Measurements from ENCODE around the gene PLSCR3.

DNA sequence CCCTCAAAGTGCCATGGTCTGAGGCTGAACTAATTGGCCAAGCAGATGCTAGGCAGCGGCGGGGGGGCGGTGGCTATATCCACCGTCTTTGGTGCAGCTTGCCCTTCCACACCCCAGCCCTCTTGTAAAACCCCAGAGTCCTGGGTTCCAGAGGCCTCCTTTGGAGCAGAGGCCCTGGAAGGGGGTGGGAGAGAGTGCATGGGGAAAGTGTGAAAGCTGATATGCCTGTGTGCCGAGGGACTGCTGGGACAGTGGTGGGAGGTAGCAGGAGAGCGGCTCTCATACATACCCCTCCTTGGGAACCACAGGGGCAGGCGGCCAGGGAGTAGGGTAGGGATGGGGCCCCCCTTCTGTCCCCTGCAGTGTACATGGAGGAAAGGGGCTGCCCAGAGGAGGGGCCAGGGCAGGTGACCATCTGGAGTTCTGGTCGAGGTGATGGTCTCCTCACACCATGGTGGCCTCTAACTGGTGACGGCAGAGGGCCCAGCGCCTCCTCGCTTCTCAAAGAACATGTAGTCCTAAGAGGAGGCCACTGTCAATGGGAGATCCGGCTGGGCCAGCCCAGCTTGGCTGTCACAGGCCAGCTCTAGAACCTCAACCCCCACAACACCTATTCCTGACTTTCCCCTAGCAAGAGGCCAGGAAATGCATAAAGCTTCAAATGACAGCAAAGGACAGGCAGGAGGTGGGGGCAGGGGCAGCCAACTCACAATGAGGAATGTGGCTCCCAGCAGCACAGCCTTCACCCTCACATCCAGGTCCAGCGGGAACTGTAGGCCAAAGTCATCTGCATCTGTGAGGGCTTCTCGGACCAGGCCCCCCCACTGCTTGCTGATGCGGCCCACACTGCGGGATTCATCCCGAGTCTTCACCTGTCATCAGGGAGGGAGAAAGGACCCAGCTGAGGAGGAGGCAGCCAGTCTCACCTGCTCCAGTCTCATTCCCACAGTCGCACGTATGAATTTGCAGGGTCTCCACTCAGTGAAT, 4.1 kb downstream of the PLSCR3 start:
- no peak for TF ChIP-seq EZH2 (IDR thresholded peaks at IDR 0.05; ENCODE audit: borderline replicate concordance, low read length)
- TF ChIP-seq, protein P1, sequence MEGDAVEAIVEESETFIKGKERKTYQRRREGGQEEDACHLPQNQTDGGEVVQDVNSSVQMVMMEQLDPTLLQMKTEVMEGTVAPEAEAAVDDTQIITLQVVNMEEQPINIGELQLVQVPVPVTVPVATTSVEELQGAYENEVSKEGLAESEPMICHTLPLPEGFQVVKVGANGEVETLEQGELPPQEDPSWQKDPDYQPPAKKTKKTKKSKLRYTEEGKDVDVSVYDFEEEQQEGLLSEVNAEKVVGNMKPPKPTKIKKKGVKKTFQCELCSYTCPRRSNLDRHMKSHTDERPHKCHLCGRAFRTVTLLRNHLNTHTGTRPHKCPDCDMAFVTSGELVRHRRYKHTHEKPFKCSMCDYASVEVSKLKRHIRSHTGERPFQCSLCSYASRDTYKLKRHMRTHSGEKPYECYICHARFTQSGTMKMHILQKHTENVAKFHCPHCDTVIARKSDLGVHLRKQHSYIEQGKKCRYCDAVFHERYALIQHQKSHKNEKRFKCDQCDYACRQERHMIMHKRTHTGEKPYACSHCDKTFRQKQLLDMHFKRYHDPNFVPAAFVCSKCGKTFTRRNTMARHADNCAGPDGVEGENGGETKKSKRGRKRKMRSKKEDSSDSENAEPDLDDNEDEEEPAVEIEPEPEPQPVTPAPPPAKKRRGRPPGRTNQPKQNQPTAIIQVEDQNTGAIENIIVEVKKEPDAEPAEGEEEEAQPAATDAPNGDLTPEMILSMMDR (conservative IDR thresholded peaks at IDR 0.05 in 1 of 2, IDR thresholded peaks at IDR 0.05 in 1 of 2; ENCODE audit: extremely low read depth in 1 of 2, insufficient read depth in 1 of 2, low read depth in 1 of 2, low read length in 2 of 2), result no peak
